PC-9 (cell line): Measurements from ENCODE around the gene ERG. TPM values are rescaled to one million over a fixed set of nuclear protein-coding genes. Genes with fewer than 3 reads are reported as not detected.

ENCODE experiments used
- BruUV-seq: library from RNA; stranded (reverse); fragments of 400-500 nt; replicated peaks from 2 replicates; lab custom pipeline; 2021; lab: Mats Ljungman, UMichigan
- CTCF ChIA-PET: fragments of 300-600 bp; sonication (Branson Sonifier 250); formaldehyde crosslinking; loops from one replicate; lab custom pipeline; 2022; ENCODE audit warnings: antibody characterized with exemption; lab: Charles Lee
- POLR2A ChIA-PET: fragments of 300-600 bp; sonication (Branson Sonifier 250); formaldehyde crosslinking; loops from one replicate; lab custom pipeline; 2022; ENCODE audit warnings: antibody characterized with exemption; ENCODE audit not compliant: unreplicated experiment; lab: Charles Lee
- DNase-seq, 2 experiments: peaks; one replicate each; pipeline versions ENCODE4 v3.0.0 to v3.0.0-alpha.2; 2015 to 2022; ENCODE audit warnings: mixed read lengths in 1 of 2
- H2AFZ ChIP-seq: fragments of 200-600 bp; sonication (generic); 2 replicates; pipeline ENCODE4 v1.8.1; 2017; ENCODE audit warnings: antibody characterized with exemption
- H3F3A ChIP-seq: fragments of 200-600 bp; sonication (generic); 2 replicates; pipeline ENCODE4 v1.8.1; 2017; ENCODE audit warnings: antibody characterized with exemption, mild to moderate bottlenecking, low read depth; ENCODE audit not compliant: insufficient read depth
- H3K27ac ChIP-seq: fragments of 200-600 bp; sonication (generic); 2 replicates; pipeline ENCODE4 v1.6.1; 2016; ENCODE audit warnings: mixed run types
- H3K27me3 ChIP-seq: fragments of 200-600 bp; sonication (generic); 2 replicates; pipeline ENCODE4 v1.6.1; 2016; ENCODE audit warnings: low read depth, mixed run types; ENCODE audit not compliant: insufficient read depth
- H3K36me3 ChIP-seq: fragments of 200-600 bp; sonication (generic); 2 replicates; pipeline ENCODE4 v1.6.1; 2016; ENCODE audit warnings: low read depth, mixed run types
- H3K4me1 ChIP-seq: fragments of 200-600 bp; sonication (generic); replicated peaks from 2 replicates; pipeline ENCODE4 v1.6.1; 2016; ENCODE audit warnings: mixed run types; ENCODE audit not compliant: insufficient read depth
- H3K4me2 ChIP-seq: fragments of 200-600 bp; sonication (generic); 2 replicates; pipeline ENCODE4 v1.6.1; 2017; ENCODE audit warnings: mixed run types
- H3K4me3 ChIP-seq: fragments of 200-600 bp; sonication (generic); 2 replicates; pipeline ENCODE4 v1.6.1; 2016; ENCODE audit warnings: mixed run types
- H3K79me2 ChIP-seq: fragments of 200-600 bp; sonication (generic); 2 replicates; pipeline ENCODE4 v1.6.1; 2017; ENCODE audit warnings: low read depth, mixed run types
- H3K9me2 ChIP-seq: fragments of 200-600 bp; sonication (generic); 2 replicates; pipeline ENCODE4 v1.8.1; 2017; ENCODE audit warnings: mild to moderate bottlenecking; ENCODE audit not compliant: insufficient read depth
- H3K9me3 ChIP-seq: fragments of 200-600 bp; sonication (generic); 2 replicates; pipeline ENCODE4 v1.8.1; 2016; ENCODE audit warnings: low read depth; ENCODE audit not compliant: insufficient read depth
- H4K20me1 ChIP-seq: fragments of 200-600 bp; sonication (generic); 2 replicates; pipeline ENCODE4 v1.8.1; 2017; ENCODE audit not compliant: insufficient read depth
- EZH2 ChIP-seq: fragments of 200-600 bp; sonication (generic); IDR thresholded peaks from 2 replicates; pipeline ENCODE4 v1.8.0; 2017; ENCODE audit warnings: antibody characterized with exemption, low read depth
- intact Hi-C: fragments of 100-400 bp; cut with micrococcal nuclease; formaldehyde crosslinking; loops from one replicate; pipeline ENCODE4 v1.10.0; 2022; ENCODE audit not compliant: unreplicated experiment
- total RNA-seq: library from RNA; stranded (reverse); gene quantifications from 2 replicates; pipeline ENCODE4 v1.2.3, GENCODE V29; 2021
- TF ChIP-seq, protein P1 (sequence below): fragments of 200-600 bp; sonication (generic); conservative IDR thresholded peaks from 2 replicates; pipeline ENCODE4 v1.6.1; 2017; ENCODE audit warnings: mixed run types, antibody characterized with exemption, mild to moderate bottlenecking, moderate library complexity

ERG gene
- total RNA-seq, 1 experiment from 2014 or later = not detected

DNA sequence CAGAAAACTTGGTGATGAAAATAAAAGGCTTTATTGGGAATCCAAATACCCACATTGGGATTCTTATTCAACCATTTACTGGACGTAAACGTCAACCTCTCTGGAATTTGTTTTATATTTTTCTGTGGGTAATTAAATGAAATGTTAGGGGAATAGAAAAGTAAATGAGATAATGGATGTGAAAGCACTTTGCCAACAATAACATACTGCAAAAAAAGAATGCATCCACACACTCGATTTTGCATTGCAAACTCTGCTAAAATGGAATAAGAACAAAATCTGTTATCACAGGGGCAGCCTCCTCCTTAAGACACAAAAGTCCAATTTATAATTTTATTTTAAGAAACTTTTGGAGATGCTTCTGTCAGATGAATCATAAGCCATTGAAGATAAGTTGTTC lies 88.4 kb downstream of the ERG start:
- Histone ChIP-seq H3K79me2 (no peaks in the 10 kb centered on the region), H3K27ac (no peak overlapping the region), H3F3A (no peaks in the 10 kb centered on the region), H3K9me3 (no peaks in the 10 kb centered on the region), H3K9me2 (no peaks in the 10 kb centered on the region), H3K4me2 (no peak overlapping the region), H2AFZ (no peak overlapping the region), H3K4me1 (no peaks in the 10 kb centered on the region), H4K20me1 (no peaks in the 10 kb centered on the region), H3K36me3 (no peaks in the 10 kb centered on the region), H3K27me3 (no peaks in the 10 kb centered on the region), H3K4me3 (no peak overlapping the region)
- no peak for DNase-seq
- CTCF ChIA-PET = no interaction called here
- TF ChIP-seq EZH2 = no peak
- TF ChIP-seq, protein P1, sequence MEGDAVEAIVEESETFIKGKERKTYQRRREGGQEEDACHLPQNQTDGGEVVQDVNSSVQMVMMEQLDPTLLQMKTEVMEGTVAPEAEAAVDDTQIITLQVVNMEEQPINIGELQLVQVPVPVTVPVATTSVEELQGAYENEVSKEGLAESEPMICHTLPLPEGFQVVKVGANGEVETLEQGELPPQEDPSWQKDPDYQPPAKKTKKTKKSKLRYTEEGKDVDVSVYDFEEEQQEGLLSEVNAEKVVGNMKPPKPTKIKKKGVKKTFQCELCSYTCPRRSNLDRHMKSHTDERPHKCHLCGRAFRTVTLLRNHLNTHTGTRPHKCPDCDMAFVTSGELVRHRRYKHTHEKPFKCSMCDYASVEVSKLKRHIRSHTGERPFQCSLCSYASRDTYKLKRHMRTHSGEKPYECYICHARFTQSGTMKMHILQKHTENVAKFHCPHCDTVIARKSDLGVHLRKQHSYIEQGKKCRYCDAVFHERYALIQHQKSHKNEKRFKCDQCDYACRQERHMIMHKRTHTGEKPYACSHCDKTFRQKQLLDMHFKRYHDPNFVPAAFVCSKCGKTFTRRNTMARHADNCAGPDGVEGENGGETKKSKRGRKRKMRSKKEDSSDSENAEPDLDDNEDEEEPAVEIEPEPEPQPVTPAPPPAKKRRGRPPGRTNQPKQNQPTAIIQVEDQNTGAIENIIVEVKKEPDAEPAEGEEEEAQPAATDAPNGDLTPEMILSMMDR = no peak
- BruUV-seq = no TSS peak
- intact Hi-C loops = no loop called here
- POLR2A ChIA-PET = no interaction called here

DNA sequence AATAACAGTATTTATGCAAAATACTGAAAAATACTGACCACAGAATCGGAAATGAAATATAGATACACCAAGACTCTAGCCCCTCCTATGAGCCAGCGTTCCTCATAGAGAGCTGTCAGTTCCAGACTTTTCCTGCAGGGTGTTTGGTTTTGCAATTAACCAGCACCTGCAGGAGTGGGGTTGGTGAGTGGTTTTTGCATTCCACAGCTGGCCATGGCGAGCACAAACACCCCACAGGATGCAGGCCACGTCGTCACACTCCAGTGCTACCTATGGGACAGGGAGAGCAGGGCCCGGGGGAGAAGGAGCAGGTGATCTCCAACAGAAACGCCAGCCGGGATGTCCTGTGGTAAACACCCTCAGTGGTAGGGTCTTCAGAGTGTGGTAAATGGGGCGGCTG lies 94.1 kb downstream of the ERG start:
- intact Hi-C loops = no loop called here
- CTCF ChIA-PET = no interaction called here
- H3K9me3 ChIP-seq = no peaks in the 10 kb centered on the region
- H3K4me2 ChIP-seq = no peak overlapping the region
- H3K4me3 ChIP-seq = no peak overlapping the region
- BruUV-seq = no TSS peak
- no peaks in the 10 kb centered on the region for H3K9me2 ChIP-seq
- H2AFZ ChIP-seq = no peak overlapping the region
- no peaks in the 10 kb centered on the region for H3K36me3 ChIP-seq
- DNase-seq = no peak
- peaks cover 25% of the 10 kb centered on the region for H3K27me3 ChIP-seq
- no peaks in the 10 kb centered on the region for H3K79me2 ChIP-seq
- no peak for TF ChIP-seq EZH2
- TF ChIP-seq, protein P1 = no peak
- POLR2A ChIA-PET = no interaction called here
- no peaks in the 10 kb centered on the region for H3F3A ChIP-seq
- H3K27ac ChIP-seq = no peak overlapping the region
- no peaks in the 10 kb centered on the region for H4K20me1 ChIP-seq
- no peaks in the 10 kb centered on the region for H3K4me1 ChIP-seq

DNA sequence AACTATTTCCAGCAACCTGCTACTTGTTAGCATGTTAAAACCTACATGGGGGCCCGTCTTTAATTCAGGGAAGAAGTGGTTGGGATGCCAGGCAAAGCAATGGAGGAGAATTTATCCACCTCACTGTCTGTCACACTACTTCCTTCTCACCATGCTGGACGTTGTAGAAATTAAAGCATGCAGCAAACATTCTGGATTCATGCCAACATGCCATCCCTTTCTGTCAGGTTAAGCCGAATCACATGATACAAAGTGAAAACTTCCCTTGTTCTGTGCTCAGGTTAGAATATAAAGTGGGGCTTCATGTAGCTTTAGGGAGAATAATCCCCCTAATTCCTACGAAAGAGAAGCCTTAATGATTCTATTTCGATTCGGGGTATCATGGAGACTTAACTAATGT lies 95.5 kb downstream of the ERG start:
- Histone ChIP-seq H3K4me2 (no peak overlapping the region), H3K9me2 (no peaks in the 10 kb centered on the region), H3K36me3 (no peaks in the 10 kb centered on the region), H2AFZ (no peak overlapping the region), H3K27ac (no peak overlapping the region), H3K79me2 (no peaks in the 10 kb centered on the region), H3F3A (no peaks in the 10 kb centered on the region), H3K9me3 (no peaks in the 10 kb centered on the region), H4K20me1 (no peaks in the 10 kb centered on the region), H3K27me3 (peaks cover 28% of the 10 kb centered on the region), H3K4me3 (no peak overlapping the region), H3K4me1 (no peaks in the 10 kb centered on the region)
- TF ChIP-seq, protein P1 = no peak
- no peak for TF ChIP-seq EZH2
- intact Hi-C loops = no loop called here
- ChIA-PET POLR2A (no interaction called here), CTCF (no interaction called here)
- DNase-seq = no peak
- BruUV-seq = no TSS peak
